Trophoblast cell (in vitro differentiated cells and primary cell): ENCODE data around the gene SRGAP3.
"Not testable (repeated sequence)": the region's sequence is repeated elsewhere in the genome, so short reads cannot be mapped to it uniquely, and the experiment has no call there.

Source experiments
- DNase-seq, 2 donors: peaks; one replicate each; pipeline ENCODE4 v3.0.0-alpha.2; 2016
- H2AFZ ChIP-seq: 2 replicates; pipeline ENCODE4 v1.6.1; 2013; ENCODE audit warnings: low read length, moderate library complexity, mild to moderate bottlenecking; ENCODE audit not compliant: insufficient read depth, poor library complexity
- H2AK5ac ChIP-seq: 2 replicates; pipeline ENCODE4 v1.6.1; 2013; ENCODE audit warnings: mild to moderate bottlenecking, low read length
- H2BK120ac ChIP-seq: 2 replicates; pipeline ENCODE4 v1.6.1; 2013; ENCODE audit warnings: low read length, mild to moderate bottlenecking, moderate library complexity; ENCODE audit not compliant: insufficient read depth, poor library complexity
- H2BK12ac ChIP-seq: 2 replicates; pipeline ENCODE4 v1.6.1; 2013; ENCODE audit warnings: mild to moderate bottlenecking, low read length, moderate library complexity
- H2BK5ac ChIP-seq: 2 replicates; pipeline ENCODE4 v1.6.1; 2013; ENCODE audit warnings: low read length, low read depth, moderate library complexity, mild to moderate bottlenecking; ENCODE audit not compliant: poor library complexity
- H3K14ac ChIP-seq: 2 replicates; pipeline ENCODE4 v1.6.1; 2013; ENCODE audit warnings: mild to moderate bottlenecking, low read length
- H3K18ac ChIP-seq: 2 replicates; pipeline ENCODE4 v1.6.1; 2013; ENCODE audit warnings: mild to moderate bottlenecking, low read length
- H3K23ac ChIP-seq: 2 replicates; pipeline ENCODE4 v1.6.1; 2013; ENCODE audit warnings: low read length
- H3K27ac ChIP-seq: 2 replicates; pipeline ENCODE4 v1.5.1; 2013; ENCODE audit warnings: low read depth, mild to moderate bottlenecking, inconsistent platforms, low read length, moderate library complexity
- H3K27me3 ChIP-seq: 2 replicates; pipeline ENCODE4 v1.6.1; 2013; ENCODE audit warnings: inconsistent platforms, mild to moderate bottlenecking, low read length, moderate library complexity; ENCODE audit not compliant: insufficient read depth
- H3K36me3 ChIP-seq, 2 experiments: 1 replicate in 1 of 2; 2 replicates in 1 of 2; pipeline ENCODE4 v1.6.1; 2013; ENCODE audit warnings: low read length in 2 of 2, mild to moderate bottlenecking in 2 of 2, moderate library complexity in 1 of 2; ENCODE audit not compliant: insufficient read depth in 2 of 2, control insufficient read depth in 1 of 2
- H3K4ac ChIP-seq: 2 replicates; pipeline ENCODE4 v1.6.1; 2013; ENCODE audit warnings: low read depth, mild to moderate bottlenecking, low read length, moderate library complexity
- H3K4me1 ChIP-seq, 2 experiments: 1 replicate in 1 of 2; 2 replicates in 1 of 2; pipeline ENCODE4 v1.6.1; 2013; ENCODE audit warnings: low read length in 2 of 2, mild to moderate bottlenecking in 2 of 2, moderate library complexity in 1 of 2; ENCODE audit not compliant: insufficient read depth in 2 of 2, control insufficient read depth in 1 of 2
- H3K4me2 ChIP-seq: 2 replicates; pipeline ENCODE4 v1.6.1; 2013; ENCODE audit warnings: inconsistent platforms, mild to moderate bottlenecking, low read length, moderate library complexity
- H3K4me3 ChIP-seq: 2 replicates; pipeline ENCODE4 v1.5.1; 2013; ENCODE audit warnings: mild to moderate bottlenecking, low read depth, low read length, inconsistent platforms
- H3K79me1 ChIP-seq: one replicate; pipeline ENCODE4 v1.6.1; 2013; ENCODE audit warnings: low read length
- H3K79me2 ChIP-seq: 2 replicates; pipeline ENCODE4 v1.6.1; 2013; ENCODE audit warnings: low read length, mild to moderate bottlenecking; ENCODE audit not compliant: control insufficient read depth, insufficient read depth, poor library complexity
- H3K9ac ChIP-seq: 2 replicates; pipeline ENCODE4 v1.6.1; 2013; ENCODE audit warnings: mild to moderate bottlenecking, low read length
- H3K9me3 ChIP-seq: 2 replicates; pipeline ENCODE4 v1.6.1; 2013; ENCODE audit warnings: low read depth, mild to moderate bottlenecking, control low read depth, inconsistent platforms, low read length; ENCODE audit not compliant: insufficient read depth
- H4K12ac ChIP-seq: 2 replicates; pipeline ENCODE4 v1.6.1; 2013; ENCODE audit warnings: low read depth, mild to moderate bottlenecking, low read length, moderate library complexity
- H4K8ac ChIP-seq: 2 replicates; pipeline ENCODE4 v1.6.1; 2013; ENCODE audit warnings: low read depth, mild to moderate bottlenecking, low read length, moderate library complexity
- H4K91ac ChIP-seq: one replicate; pipeline ENCODE4 v1.6.1; 2013; ENCODE audit warnings: low read depth, mild to moderate bottlenecking, low read length, moderate library complexity
- WGBS: extraction: QIAGEN DNeasy Blood & Tissue Kit; methylation state at CpG from one replicate; pipeline ENCODE4 v1.1.7; 2013; ENCODE audit warnings: missing lambda C conversion rate; ENCODE audit not compliant: insufficient read length, insufficient coverage; ENCODE audit errors: extremely low coverage; 5-methylcytosine and 5-hydroxymethylcytosine counted together

The SRGAP3 gene

DNA sequence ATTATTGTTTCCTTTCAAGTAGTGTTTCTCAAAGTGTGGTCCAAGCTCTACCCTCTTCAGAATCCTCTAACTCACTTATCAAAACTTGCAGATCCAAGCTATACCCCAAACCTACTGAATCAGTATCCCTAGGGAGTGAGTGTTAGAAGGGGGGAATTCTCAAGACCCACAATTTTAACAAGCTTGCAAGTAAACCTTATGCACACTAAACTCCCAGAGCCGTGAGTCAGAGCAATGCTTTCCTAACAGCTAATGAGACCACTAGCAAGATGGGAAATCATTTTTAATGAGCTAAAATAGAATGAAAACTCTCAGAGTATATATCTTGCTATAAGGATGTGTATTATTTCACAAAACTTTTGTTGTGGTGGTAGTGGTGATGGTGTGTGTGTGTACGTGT is 41.1 kb upstream of the SRGAP3 start:
- no peaks in the 10 kb centered on the region for H3K27me3 ChIP-seq
- no peak overlapping the region for H4K8ac ChIP-seq
- no peak overlapping the region for H3K27ac ChIP-seq
- no peaks in the 10 kb centered on the region for H3K79me2 ChIP-seq
- H3K4me1 ChIP-seq = no peaks in the 10 kb centered on the region
- peaks cover 1% of the 10 kb centered on the region for H3K9me3 ChIP-seq
- H3K4me2 ChIP-seq = no peak overlapping the region
- H2BK5ac ChIP-seq = no peak overlapping the region
- H2BK120ac ChIP-seq = no peak overlapping the region
- no peaks in the 10 kb centered on the region for H3K79me1 ChIP-seq
- H3K4me3 ChIP-seq = no peak overlapping the region
- no peak overlapping the region for H3K18ac ChIP-seq
- no peak overlapping the region for H4K12ac ChIP-seq
- no peak overlapping the region for H3K23ac ChIP-seq
- H3K4ac ChIP-seq = no peak overlapping the region
- no peak overlapping the region for H3K9ac ChIP-seq
- H2AFZ ChIP-seq = no peak overlapping the region
- H2AK5ac ChIP-seq = no peak overlapping the region
- WGBS = no CpG with 5 or more reads among the region's 2 CpGs
- H3K36me3 ChIP-seq = no peaks in the 10 kb centered on the region
- DNase-seq = no peak
- no peak overlapping the region for H2BK12ac ChIP-seq
- H3K14ac ChIP-seq = no peak overlapping the region
- no peak overlapping the region for H4K91ac ChIP-seq

DNA sequence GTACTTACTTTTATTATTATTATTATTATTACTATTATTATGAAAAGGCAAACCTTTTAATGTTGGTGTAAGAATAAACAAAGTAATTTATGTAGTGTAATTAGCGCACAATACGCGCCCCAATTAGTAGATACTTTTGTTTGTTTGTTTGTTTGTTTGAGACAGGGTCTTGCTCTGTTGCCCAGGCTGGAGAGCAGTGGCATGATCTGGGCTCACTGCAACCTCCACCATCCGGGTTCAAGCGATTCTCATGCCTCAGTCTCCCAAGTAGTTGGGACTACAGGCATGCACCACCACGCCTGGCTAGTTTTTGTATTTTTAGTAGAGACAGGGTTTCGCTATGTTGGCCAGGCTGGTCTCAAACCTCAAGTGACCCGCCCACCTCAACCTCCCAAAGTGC is 32.1 kb upstream of the SRGAP3 start:
- not testable (repeated sequence) for H2AK5ac ChIP-seq, H3K14ac ChIP-seq, DNase-seq, H4K8ac ChIP-seq, H3K4me2 ChIP-seq, H3K36me3 ChIP-seq, H4K12ac ChIP-seq, H3K4ac ChIP-seq, H2BK5ac ChIP-seq, H3K9ac ChIP-seq, H4K91ac ChIP-seq, H2BK120ac ChIP-seq, H2BK12ac ChIP-seq, H2AFZ ChIP-seq, H3K27ac ChIP-seq, H3K4me3 ChIP-seq, H3K23ac ChIP-seq, H3K4me1 ChIP-seq, H3K9me3 ChIP-seq, H3K79me2 ChIP-seq, H3K79me1 ChIP-seq, H3K27me3 ChIP-seq, H3K18ac ChIP-seq
- no CpG with 5 or more reads among the region's 8 CpGs for WGBS

DNA sequence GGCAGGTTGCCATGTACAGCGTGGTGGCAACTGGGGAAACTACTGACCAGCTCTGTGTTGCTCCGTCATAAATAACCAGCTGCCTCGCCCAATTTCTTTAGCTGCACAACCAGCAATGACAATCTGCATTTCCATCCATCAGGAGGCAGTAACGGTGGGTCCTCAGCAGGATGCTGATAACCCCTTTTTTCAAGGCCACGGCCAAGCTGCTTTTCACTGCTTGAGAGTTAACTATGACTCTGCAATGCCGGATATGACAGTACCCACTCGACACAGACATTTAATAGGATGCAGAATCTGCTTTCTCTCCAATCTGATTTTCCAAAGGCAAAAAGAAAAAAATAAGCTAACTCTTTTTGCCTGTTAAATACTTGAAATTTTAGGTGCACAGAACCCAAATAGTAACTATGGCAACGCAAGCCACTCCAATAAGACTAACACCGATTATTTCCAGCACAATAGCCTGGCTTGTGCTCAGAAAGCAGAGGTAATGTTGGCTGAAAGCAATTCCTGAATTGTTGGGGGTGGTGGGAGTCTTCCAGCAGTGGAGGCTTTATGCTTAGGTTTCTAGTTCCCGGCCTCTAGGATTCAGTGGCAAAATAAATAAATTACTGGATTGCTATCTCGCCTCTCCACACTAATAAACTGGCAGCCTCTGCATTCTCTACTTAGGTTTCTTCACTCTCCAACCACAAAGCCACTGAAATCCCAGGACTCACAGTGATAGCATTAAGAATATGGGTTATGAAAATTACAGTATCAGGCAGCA is 31.2 kb upstream of the SRGAP3 start:
- no peak overlapping the region for H3K4me2 ChIP-seq
- no peaks in the 10 kb centered on the region for H3K9me3 ChIP-seq
- no peak overlapping the region for H4K12ac ChIP-seq
- H2AFZ ChIP-seq = no peak overlapping the region
- H3K79me2 ChIP-seq = no peaks in the 10 kb centered on the region
- no peak overlapping the region for H3K27ac ChIP-seq
- H3K4me3 ChIP-seq = no peak overlapping the region
- WGBS = no CpG with 5 or more reads among the region's 11 CpGs
- no peak overlapping the region for H2BK12ac ChIP-seq
- H2BK120ac ChIP-seq = no peak overlapping the region
- no peak overlapping the region for H3K23ac ChIP-seq
- H3K27me3 ChIP-seq = no peaks in the 10 kb centered on the region
- H3K4ac ChIP-seq = no peak overlapping the region
- no peaks in the 10 kb centered on the region for H3K36me3 ChIP-seq
- H3K18ac ChIP-seq = no peak overlapping the region
- no peaks in the 10 kb centered on the region for H3K79me1 ChIP-seq
- no peak overlapping the region for H3K9ac ChIP-seq
- peaks cover 0 to 8% of the 10 kb centered on the region in 2 experiments for H3K4me1 ChIP-seq
- no peak overlapping the region for H2BK5ac ChIP-seq
- H4K91ac ChIP-seq = no peak overlapping the region
- no peak for DNase-seq
- H4K8ac ChIP-seq = no peak overlapping the region
- no peak overlapping the region for H3K14ac ChIP-seq
- H2AK5ac ChIP-seq = no peak overlapping the region

DNA sequence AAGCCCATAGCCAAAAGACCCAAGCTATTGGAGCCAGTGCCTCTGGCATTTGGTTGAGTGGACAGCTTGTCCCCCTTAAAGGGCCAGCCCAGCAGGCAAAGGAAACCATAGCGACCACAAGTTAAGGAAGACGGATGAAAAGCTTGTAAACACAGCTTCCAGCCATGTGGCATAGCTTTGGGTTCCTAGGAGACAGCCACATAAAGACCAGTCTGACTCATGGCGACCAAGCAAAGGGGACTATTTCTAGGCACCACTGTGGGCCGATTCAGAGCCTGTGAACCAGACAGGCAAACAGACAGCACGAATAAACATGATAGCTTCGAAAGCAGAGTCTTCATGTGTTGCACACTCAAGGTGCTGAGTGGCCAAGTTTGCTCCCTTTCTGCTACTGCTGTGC is 30.5 kb upstream of the SRGAP3 start:
- H4K12ac ChIP-seq = no peak overlapping the region
- no CpG with 5 or more reads among the region's 6 CpGs for WGBS
- H2BK12ac ChIP-seq = no peak overlapping the region
- DNase-seq = no peak
- H2BK5ac ChIP-seq = no peak overlapping the region
- H2AFZ ChIP-seq = no peak overlapping the region
- H3K4me3 ChIP-seq = no peak overlapping the region
- H4K8ac ChIP-seq = no peak overlapping the region
- no peaks in the 10 kb centered on the region for H3K79me1 ChIP-seq
- H4K91ac ChIP-seq = no peak overlapping the region
- H3K18ac ChIP-seq = no peak overlapping the region
- H3K14ac ChIP-seq = no peak overlapping the region
- H3K27me3 ChIP-seq = no peaks in the 10 kb centered on the region
- no peak overlapping the region for H3K23ac ChIP-seq
- no peak overlapping the region for H3K9ac ChIP-seq
- no peak overlapping the region for H3K4ac ChIP-seq
- no peaks in the 10 kb centered on the region for H3K79me2 ChIP-seq
- peaks cover 0 to 8% of the 10 kb centered on the region in 2 experiments for H3K4me1 ChIP-seq
- H3K36me3 ChIP-seq = no peaks in the 10 kb centered on the region
- H3K27ac ChIP-seq = no peak overlapping the region
- no peaks in the 10 kb centered on the region for H3K9me3 ChIP-seq
- no peak overlapping the region for H2BK120ac ChIP-seq
- no peak overlapping the region for H3K4me2 ChIP-seq
- no peak overlapping the region for H2AK5ac ChIP-seq
